Stimulated activated CD4-positive, alpha-beta T cell treated with anti-CD3 and anti-CD28 coated beads, Interleukin-15, amount 100 ng/mL, for 48 hours (primary cell): ENCODE measurements around the gene HSD17B11.
"Not testable (repeated sequence)": the region's sequence is repeated elsewhere in the genome, so short reads cannot be mapped to it uniquely, and the experiment has no call there.

ENCODE experiments used
- DNase-seq, 2 donors: peaks; one replicate each; pipeline ENCODE4 v3.0.0-alpha.2; 2020; ENCODE audit warnings: low read depth in 2 of 2

HSD17B11 gene

GRCh38 chr4:87359258-87359657, 31.7 kb downstream of the HSD17B11 start:
- no peak for DNase-seq

- DNase-seq, result no peak
Observed at GRCh38 chr4:87356832-87357526, 34.0 kb downstream of the HSD17B11 start.

- DNase-seq, result no peak
Observed at GRCh38 chr4:87354168-87355102, 36.6 kb downstream of the HSD17B11 start.

- peak in 1 of 2 donors; percentile 14 for DNase-seq
Observed at GRCh38 chr4:87353592-87353991, 37.4 kb downstream of the HSD17B11 start.

GRCh38 chr4:87345139-87345538, 45.8 kb downstream of the HSD17B11 start:
- DNase-seq, result no peak

- DNase-seq, result no peak
Observed at GRCh38 chr4:87342872-87343271, 48.1 kb downstream of the HSD17B11 start.

GRCh38 chr4:87341954-87342635, 48.9 kb downstream of the HSD17B11 start:
- DNase-seq, result not testable (repeated sequence)

- no peak for DNase-seq
Observed at GRCh38 chr4:87339440-87339839, 51.5 kb downstream of the HSD17B11 start.

- no peak for DNase-seq
Observed at GRCh38 chr4:87337361-87337760, 53.6 kb downstream of the HSD17B11 start.

- no peak for DNase-seq
Observed at GRCh38 chr4:87333267-87333666, 57.7 kb downstream of the HSD17B11 start.

- no peak for DNase-seq
Observed at GRCh38 chr4:87330761-87331160, 60.2 kb downstream of the HSD17B11 start.

GRCh38 chr4:87327136-87327535, 63.9 kb downstream of the HSD17B11 start:
- DNase-seq, result no peak

GRCh38 chr4:87326460-87326859, 64.5 kb downstream of the HSD17B11 start:
- DNase-seq, result no peak

- DNase-seq, result no peak
Observed at GRCh38 chr4:87322754-87323153, 68.2 kb downstream of the HSD17B11 start, which contains the start of gene HSD17B13. HSD17B13 (minus strand) TSS chr4:87322882; CDS start chr4:87322841, 41 bp downstream.

GRCh38 chr4:87321888-87322287, 69.1 kb downstream of the HSD17B11 start:
- no peak for DNase-seq

- DNase-seq, result no peak
Observed at GRCh38 chr4:87317527-87317926, 73.5 kb downstream of the HSD17B11 start.

GRCh38 chr4:87316961-87317360, 74.0 kb downstream of the HSD17B11 start:
- no peak for DNase-seq

- not testable (repeated sequence) for DNase-seq
Observed at GRCh38 chr4:87315000-87315399, 76.0 kb downstream of the HSD17B11 start.

GRCh38 chr4:87313756-87314155, 77.2 kb downstream of the HSD17B11 start:
- no peak for DNase-seq

GRCh38 chr4:87311684-87312083, 79.3 kb downstream of the HSD17B11 start:
- DNase-seq, result no peak

GRCh38 chr4:87310691-87311335, 80.2 kb downstream of the HSD17B11 start:
- DNase-seq, result no peak

GRCh38 chr4:87309625-87310024, 81.4 kb downstream of the HSD17B11 start:
- no peak for DNase-seq
